GM21526 (cell line): Measurements from ENCODE around the gene SUCO.

Source experiments
- ATAC-seq: cut with Tn5 transposase; IDR thresholded peaks from one replicate; pipeline ENCODE4 v1.9.1; 2021; ENCODE audit warnings: moderate library complexity; ENCODE audit not compliant: unreplicated experiment, low FRiP score

The SUCO gene

DNA sequence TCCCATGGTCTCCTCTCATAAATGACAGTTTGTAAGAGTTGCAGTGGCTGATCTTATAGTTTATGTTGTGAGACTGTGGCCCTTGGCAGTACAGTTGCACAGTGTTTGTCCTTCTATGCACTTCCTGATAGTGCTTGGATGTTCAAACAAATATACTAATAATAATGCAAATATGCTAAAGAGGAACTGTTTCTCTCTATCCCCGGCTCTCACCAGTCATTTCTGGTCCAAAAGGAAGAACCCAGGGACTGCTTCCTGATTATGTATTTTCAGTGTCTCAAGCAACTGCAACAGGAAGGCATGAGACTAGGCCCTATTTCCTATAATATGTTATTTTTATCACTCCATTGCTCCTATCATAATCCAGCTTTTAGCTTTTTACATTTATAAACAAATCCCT is 17.0 kb upstream of the SUCO start:
- no peak for ATAC-seq

DNA sequence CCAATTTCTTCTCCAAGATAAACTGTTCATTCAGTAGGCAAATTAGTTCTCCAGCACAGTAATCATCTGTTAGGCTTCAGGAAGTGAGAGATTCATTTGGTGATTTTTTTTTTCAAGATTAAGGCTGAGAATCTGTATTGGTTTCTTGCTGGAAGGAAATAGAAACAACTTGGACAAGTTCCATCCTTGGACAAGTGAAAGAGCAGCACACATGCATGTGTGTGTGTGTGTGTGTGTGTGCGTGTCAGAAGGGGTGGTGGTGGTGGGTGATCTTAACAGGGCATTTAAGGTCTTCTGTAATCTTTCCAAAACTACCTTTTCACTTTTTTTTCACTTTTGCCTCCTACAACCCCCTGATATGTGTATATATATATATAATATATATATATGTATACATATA is 15.9 kb upstream of the SUCO start:
- ATAC-seq: no peak

DNA sequence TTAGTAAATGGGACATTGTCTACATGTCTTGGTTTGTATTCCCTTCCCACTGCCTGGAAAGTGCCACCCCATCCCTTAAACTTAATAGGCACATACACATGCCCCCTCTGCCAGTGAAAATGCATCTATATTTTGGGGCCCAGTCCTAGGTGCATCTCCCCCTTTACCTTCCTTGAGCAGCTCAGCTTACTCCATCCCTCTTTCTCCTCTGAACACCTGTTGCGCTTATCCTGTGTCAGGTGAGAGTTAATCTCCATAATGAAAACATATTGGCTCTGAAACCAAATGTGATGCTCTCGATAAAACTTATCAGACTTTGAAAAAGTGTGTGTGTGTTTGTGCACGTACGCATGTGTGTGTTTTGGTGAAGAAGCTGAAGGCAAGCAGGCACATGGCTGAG is 15.4 kb upstream of the SUCO start:
- no peak for ATAC-seq

DNA sequence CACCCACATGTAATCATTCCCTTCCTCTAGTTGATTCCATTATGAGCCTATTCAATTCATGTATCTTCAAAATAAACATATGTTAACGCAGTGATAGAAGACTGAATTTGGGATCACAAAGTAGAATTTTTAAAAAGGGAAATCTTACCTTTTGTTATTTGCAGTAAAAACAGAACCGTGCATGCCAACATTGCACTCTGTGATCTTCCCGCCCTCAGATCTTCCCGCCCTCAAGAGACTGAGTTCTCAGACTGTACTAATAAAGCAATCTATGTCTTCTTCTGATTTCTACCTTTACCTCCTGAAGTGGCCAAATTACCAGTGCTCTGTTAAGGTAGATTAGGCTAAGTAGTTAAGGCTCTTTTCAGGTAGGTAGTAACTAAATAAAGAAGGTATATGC is 3.6 kb upstream of the SUCO start:
- ATAC-seq: no peak

DNA sequence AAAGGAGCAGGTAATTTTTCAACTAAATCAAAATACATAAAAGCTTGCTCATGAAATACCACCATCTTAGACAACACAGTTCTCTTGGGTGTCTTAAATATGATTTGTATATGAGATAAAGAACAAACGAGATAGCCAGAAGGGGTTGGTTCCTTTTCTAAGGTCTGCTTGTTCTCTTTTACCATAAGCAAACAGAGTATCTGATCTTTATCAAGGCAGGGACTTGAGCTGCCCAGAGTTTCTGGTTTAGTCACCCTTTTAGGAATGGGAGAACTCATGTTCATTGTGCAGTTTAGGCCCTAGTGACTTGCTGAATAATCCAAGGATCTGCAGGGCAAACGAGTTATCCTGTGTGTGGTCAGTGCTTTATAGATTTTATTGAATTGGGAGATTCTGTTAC is 3.0 kb upstream of the SUCO start:
- no peak for ATAC-seq

DNA sequence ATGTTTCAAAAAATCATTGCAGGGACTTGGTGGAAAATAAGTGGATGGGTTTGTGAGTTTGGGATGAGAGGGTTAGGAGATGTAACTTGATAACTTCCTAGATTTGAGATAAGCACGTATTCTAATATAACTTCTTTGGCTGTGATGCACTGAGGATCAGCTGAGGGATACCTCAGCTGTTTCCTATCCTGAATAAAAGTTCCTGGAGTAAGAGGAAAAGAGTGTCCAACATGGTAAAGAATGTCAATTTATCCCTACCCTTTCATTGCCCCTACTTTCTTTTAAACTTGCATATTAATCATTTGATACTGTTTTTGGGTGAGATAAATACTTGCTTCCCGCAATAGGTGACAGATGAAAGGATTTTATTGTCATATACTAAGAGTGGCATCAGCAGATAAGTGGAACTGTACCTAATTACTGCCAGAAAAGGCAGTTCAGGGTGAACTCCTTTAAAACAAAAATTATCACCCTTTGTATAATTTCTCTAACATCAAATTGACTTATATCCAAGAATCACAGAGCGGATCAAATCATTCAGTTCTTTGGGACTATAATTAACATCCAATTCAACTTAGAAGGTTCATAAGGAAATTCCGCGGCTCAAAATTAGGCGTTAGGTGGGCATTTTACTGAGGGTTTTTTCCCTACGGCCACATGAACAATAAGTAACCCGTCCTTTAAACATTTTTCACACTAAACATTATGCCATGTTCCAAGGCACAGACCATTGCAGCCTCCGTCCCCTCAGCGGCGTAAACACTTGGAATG is 1.4 kb upstream of the SUCO start:
- ATAC-seq: no peak

DNA sequence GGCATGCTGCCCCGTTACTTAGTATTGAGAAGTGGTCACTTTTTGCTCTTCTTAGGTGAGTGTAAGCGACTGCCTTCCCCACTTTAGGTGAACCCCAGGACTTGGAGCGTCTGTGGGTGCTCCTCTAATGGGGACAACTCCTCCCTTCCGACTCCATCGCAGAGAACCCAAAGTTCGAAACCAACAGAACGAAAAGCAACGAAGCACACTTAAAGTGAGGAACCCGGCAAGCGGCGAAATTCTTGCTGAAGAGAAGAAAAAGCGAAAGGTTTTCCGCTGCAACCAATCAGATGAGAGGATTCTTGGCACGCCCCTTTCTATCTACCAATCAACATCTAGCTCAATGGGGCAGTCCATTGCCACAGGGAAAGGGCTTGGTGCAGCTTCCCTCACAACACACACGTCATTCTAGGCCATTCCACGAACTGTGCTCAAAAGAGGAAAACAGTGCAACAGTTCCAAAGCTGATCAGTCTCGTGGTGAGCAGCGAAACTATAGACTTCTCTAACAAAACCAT is 709 bp upstream of the SUCO start:
- peak; percentile 72 for ATAC-seq

DNA sequence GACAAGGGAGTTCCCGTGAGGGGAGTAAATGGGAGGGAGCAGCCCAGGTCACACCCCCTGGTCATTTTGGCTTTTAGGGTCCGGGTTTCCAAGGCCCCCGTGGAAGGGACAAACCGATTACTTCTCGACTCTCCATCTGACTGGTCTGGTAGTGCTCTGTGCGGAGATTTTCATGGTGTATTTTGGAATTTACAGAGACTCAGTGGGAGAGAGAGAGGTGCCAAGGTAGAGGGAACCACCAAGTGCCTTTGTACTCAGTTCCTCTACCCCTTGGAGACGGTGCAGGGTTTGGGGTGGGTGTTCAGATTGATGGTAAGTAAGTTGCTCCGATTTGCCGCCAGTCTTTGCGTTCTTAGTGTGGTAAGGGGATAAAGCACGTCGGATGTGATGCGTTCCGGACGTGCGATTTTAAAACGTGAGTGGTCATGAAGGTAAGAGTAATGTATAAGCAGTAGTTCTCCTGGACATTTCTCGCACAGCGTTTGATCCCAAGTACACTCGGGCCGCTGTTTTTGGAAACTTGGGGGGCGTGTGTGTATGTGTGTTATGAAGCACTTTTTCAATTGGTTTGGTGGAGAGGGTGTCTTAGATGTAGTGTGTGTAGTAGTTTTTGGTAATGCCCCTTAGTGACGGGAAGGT is 682 bp downstream of the SUCO start:
- peak; percentile 23 for ATAC-seq

DNA sequence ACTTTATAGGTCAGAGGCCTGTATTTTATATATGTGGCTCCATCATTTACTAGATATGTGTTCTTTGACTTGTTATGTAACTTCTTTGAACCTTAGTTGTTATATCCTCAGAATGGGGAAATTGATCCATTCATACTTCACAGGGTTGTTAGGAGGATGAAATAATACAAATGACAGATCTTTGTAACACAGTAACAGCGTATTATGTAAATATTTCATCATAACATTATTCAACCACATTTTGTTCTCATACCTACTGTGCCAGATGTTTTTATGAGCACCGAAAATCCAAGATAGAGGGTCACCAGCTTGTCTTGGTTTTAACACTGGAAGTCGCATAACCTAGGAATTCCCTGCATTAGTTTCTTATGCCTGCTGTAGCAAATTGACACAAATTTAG is 3.3 kb downstream of the SUCO start:
- no peak for ATAC-seq

DNA sequence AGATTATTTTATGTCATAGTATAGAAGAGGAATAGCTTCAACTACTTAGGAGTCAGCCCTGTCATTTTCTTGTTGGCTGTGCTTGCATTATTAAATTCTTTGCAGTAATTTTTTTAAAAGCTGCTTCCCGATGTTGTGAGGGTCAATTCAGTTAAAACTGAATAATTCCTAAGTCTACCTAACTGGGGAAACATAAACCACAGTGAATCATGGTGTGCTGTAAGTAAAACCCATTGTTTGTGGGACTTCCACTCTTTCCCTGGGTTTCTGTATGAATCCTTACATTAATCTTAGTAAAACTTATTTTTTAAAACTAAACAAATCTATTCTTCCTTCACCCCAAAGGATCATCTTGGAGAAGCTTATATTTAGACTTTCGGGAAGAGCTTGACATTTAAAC is 4.4 kb downstream of the SUCO start:
- no peak for ATAC-seq

DNA sequence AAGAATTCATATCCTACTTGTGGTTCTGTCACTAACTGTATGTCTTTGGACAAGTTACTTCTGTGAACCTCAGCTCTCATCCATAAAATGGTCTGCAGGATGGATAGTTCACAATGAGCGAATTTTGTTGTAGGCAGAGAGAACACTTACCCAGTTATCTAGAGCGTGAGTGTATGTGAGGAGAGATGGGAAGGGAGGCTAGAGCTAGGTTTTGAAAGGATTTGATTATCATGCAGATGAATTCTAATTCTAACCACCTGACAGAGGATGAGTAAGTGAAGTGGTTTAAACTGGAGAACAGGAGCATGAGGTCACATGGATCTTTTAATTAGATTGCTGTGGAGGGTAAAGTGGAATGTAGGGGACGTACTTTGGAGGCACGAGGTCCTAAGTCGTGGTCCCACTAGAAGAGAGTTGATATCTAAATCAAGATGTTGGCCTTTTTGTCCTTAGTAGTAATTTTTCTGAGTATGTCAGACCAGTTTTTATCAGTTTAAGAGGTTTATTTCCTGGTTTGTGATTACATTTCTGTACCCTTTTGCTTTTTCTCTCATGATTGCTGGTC is 5.0 kb downstream of the SUCO start:
- ATAC-seq: no peak

DNA sequence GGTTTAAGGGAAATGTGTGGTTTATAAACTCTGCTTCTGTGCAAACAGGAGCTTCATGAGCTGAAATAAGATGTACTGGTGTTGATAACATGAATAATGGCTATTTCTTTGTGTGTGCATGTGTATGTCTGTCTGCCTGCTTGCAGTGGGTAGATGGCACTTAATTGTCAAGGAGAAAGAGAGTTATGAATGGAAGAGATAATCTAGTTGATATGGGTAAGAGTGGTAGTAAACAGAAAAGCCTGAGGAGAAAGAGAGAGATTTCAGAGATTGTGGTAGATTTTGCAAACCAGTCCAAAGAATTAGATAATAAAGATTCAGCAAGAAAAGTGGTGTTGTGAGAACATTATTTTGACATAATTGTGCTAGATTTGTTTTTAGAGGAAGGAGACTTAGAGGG is 7.7 kb downstream of the SUCO start:
- ATAC-seq: no peak

DNA sequence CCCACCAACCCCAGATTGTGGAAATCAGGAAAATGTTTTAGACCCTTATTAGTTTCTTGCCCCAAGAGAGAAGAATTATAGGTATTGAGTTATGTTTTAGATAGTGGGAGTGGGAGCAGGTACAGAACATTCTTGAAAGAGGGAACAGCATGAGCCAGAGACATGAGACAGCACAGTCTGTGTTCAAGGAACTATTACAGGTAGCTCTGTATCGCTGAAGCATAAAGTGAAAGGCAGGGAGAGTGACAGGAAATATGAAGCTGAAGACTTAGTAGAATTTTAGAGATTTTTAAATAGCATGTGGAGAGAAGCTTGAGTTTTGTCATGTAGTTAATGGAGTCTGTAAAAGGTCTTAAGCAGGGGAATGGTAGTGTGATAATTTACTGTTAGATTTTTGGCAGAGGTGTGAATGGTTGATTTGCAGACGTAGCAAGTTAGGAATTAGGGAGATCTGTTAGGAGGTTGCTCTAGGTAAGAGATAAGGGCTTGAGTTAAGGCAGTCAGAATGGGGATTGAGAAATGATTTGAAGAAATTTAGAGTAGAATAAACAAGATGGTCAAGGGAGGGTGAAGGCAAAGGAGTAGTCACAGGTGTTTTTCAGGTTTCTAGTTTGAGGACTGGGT is 11.6 kb downstream of the SUCO start:
- no peak for ATAC-seq

DNA sequence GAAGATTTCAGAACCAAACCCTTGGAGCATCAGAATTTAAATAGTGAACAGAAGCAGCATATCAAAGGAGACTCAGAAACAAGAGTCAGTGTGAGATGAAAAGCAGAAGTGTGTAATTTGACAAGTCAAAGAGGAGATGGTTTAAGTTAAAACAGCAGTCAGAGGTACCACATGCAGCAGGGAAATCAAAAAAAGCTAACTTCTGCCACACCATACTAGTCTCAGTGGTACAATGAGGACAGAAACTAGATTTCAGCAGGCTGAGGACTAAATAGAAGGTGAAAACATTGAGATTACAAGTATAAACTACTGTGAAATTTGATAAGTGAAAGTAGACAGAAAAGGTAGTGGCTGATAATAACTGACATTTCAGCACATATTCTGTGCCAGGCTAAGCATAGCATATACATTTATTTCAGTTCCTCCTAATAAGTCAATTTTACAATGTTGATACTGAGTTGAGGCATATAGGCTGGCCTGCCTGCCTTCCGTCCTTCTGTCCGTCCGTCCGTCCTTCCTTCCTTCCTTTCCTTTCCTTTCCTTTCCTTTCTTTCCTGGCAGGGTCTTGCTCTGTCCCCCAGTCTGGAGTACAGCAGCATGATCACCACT is 12.6 kb downstream of the SUCO start:
- ATAC-seq: peak; percentile 85

DNA sequence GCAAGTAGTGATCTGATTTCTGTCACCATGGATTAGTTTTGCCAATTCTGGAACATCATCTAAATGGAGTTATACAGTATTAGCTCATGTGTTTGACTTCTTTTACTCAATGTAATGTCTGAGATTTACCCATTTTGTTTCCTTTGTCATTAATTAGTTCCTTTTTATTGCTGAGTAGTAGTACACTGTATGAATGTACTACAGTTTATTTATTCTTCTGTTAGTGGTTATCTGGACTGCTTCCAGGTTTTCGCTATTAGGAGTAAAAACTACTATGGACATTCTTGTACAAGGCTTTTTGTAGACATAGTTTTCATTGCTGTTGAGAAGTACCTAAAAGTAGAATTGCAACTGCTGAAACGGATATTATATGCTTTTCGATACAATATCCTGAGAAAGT is 14.1 kb downstream of the SUCO start:
- no peak for ATAC-seq

DNA sequence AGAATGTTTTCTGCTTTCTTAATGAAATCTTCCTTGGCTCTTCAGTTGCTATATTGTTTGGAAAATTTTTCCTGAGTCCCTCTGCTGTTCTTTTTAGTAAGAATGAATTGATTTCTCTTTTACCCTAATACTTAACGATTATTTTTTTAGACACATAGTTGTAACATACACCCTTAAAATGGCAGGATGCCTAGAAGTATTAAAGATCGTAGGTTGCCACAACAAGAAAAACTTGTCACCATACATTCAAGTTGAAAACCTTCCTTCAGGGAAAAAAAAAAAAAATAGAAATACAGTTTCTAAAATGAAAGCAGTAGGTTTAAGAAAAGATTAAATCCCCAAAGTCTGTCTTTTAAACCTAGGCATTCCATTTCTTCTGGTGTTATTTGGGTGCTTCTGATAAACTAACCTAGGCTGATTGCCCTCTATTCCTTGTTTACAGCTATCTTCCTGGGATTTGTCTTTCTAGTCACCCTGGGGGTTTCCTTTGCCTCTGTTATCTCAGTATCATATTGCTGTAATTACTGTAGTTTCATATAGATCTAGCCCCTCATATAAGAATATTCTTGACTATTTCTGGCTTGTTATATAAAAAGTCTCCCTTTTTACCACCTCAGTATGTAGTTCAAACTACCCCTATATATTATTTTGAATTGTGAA is 16.8 kb downstream of the SUCO start:
- no peak for ATAC-seq

DNA sequence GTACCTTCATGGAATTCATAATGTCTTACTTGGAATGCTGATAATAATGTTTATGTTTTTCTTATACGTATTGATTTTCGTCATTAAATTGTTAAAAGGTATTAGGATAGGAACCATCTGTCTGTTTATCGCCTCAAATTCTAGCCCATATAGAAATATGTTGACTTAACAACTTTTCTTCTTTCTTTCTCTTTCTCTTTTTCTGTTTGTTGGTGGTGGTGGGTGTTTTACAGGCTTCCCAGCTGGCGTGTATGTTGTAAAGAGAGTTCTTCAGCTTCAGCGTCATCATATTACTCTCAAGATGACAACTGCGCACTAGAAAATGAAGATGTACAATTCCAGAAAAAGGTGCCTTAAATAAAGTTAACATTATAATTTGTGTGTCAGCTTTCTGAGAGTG is 18.3 kb downstream of the SUCO start:
- no peak for ATAC-seq

DNA sequence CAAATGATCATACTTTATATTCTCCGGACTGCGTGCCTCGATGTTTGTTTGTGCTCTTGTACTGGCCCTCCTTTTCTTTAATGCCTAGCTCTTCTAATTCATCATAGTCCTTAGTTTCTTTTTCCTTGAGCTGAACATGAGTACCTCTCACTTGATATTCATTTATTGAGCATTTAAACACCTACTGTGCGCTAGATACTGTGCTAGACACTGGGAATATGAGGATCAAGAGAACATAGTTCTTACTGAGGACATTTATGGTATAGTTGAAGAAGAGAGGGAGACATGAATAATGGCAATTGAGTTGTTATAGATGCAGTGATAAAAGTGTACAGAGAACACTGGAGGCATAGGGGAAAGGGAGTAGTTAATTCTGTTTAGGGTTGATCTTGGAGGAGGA is 22.0 kb downstream of the SUCO start:
- ATAC-seq: no peak

DNA sequence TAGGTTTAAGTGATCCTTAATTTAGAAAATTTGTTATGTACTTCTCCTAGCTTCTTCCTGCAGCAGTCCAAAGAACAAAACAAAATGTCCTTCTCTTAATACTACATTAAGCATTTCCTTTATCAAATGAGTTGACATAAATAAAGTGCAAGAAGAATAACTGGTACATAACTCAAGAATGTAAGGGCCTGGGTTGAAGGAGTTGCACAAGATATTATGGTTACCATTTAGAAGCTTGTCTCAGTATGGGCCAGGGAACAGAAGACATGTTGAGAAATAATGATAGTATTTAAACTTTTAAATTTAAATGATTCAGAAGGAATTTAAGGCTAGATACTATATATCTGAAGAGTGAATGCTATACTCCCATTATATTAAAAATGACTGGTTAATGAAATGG is 23.5 kb downstream of the SUCO start:
- ATAC-seq: no peak

DNA sequence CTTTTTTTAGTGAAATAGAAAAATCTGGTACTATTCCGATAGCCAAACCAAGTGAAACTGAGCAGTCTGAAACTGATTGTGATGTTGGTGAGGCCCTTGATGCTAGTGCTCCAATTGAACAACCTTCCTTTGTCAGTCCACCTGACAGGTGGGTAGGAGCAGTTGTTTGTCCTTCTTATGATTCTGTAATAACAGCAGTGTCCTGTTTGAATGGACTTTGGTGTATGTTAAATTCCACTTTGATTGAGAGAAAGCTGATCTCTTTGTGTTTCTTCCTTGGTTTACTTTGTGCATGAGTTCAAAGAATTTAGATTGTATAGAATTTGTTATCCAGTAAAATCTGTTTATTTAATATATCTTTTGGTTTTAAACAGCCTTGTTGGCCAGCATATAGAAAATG is 24.3 kb downstream of the SUCO start:
- ATAC-seq: no peak
